Aorta (tissue), 5 donors: ENCODE data around the gene ACP6. TPM values are rescaled to one million over a fixed set of nuclear protein-coding genes. Genes with fewer than 3 reads are reported as not detected.

Experiments used
- ATAC-seq: fragments of 200-7000 bp; cut with Tn5 transposase; one replicate; pipeline ENCODE4 v1.9.1; 2022; ENCODE audit warnings: moderate library complexity; ENCODE audit not compliant: low FRiP score
- DNase-seq, 2 donors: peaks; one replicate each; pipeline ENCODE4 v3.0.0-alpha.2; 2020
- H3K27ac ChIP-seq, 2 donors: one replicate each; pipeline ENCODE4 v1.5.1; 2013; ENCODE audit warnings: low read length in 2 of 2, mild to moderate bottlenecking in 2 of 2, moderate library complexity in 2 of 2, control low read depth in 1 of 2, inconsistent platforms in 1 of 2, low read depth in 1 of 2
- H3K27me3 ChIP-seq, 2 donors: one replicate each; pipeline ENCODE4 v1.6.1; 2013; ENCODE audit warnings: control low read depth in 1 of 2, low read length in 1 of 2, mild to moderate bottlenecking in 1 of 2, moderate library complexity in 1 of 2; ENCODE audit not compliant: insufficient read depth in 2 of 2, control insufficient read depth in 1 of 2
- H3K36me3 ChIP-seq, 2 donors: one replicate each; pipeline ENCODE4 v1.6.1; 2013; ENCODE audit warnings: control low read depth in 1 of 2, low read length in 1 of 2, mild to moderate bottlenecking in 1 of 2; ENCODE audit not compliant: insufficient read depth in 2 of 2, control insufficient read depth in 1 of 2
- H3K4me1 ChIP-seq, 2 donors: one replicate each; pipeline ENCODE4 v1.6.1; 2013; ENCODE audit warnings: low read length in 2 of 2, control low read depth in 1 of 2, mild to moderate bottlenecking in 1 of 2, moderate library complexity in 1 of 2; ENCODE audit not compliant: insufficient read depth in 2 of 2, control insufficient read depth in 1 of 2
- H3K4me3 ChIP-seq, 2 donors: one replicate each; pipeline ENCODE4 v1.5.1; 2013; ENCODE audit warnings: low read length in 2 of 2, control low read depth in 1 of 2, mild to moderate bottlenecking in 1 of 2
- H3K9me3 ChIP-seq: one replicate; pipeline ENCODE4 v1.6.1; 2013; ENCODE audit warnings: mild to moderate bottlenecking, low read length; ENCODE audit not compliant: control insufficient read depth
- WGBS, 2 donors: extraction: QIAGEN DNeasy Blood & Tissue Kit; methylation state at CpG; one replicate each; pipeline ENCODE4 v1.1.7; 2013; 5-methylcytosine and 5-hydroxymethylcytosine counted together
- intact Hi-C, 2 donors: fragments of 100-400 bp; cut with DNase I; formaldehyde crosslinking; loops; one replicate each; pipeline versions ENCODE4 v1.14.2 to v1.15.0; 2022
- polyA plus RNA-seq, 2 donors: library from polyadenylated mRNA; stranded (reverse); fragments of 200-250 nt; gene quantifications; one replicate each; pipeline ENCODE4 v1.2.3, GENCODE V29; 2013
- total RNA-seq, 2 donors: library from RNA; stranded (reverse); fragmentation: NEBNext Ultra II Directional; extraction: Animal tissue kit (Norgen Biotek cat#: 25700); gene quantifications; one replicate each; pipeline ENCODE4 v1.2.1, GENCODE V29; 2021
- donor health status: healthy with polysubstance abuse.
- donor health status: Bipolar disorder and iron deficiency.
- donor health status: DM: no; HTN: no; CAD: no.
- donor health status: DM: no; HTN: no; CAD: no.
- donor health status: DM: yes; HTN: yes; CAD: no.

Gene ACP6
- total and polyA plus RNA-seq, 4 donors, result 5.9 to 24.0 (median 14.5) TPM

DNA sequence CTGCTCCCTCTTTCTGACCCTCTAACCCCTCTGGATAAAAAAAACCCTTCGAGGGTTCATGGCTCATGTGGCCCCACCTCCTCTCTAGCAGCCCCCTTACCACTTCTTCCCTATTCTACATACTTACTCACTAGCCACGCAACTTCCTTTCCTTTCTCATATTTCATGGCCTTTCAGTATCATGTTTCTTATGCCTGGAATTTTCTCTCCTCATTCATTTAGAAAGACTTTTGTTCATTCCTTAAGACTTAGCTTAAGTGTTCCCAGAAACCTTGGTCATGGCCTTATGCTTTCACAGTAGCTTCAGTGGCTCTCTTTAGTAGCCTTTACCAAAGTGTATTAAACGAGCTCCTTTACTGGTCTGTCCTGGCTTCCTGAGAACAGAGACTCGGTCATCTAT lies 6.1 kb downstream of the ACP6 start:
- no peak overlapping the region for H3K27ac ChIP-seq

GRCh38 chr1:147654511-147654910 lies 15.8 kb downstream of the ACP6 start:
- no peak overlapping the region for H3K4me3 ChIP-seq
- peaks cover 10 to 22% of the 10 kb centered on the region in 2 donors for H3K36me3 ChIP-seq
- no peaks in the 10 kb centered on the region for H3K4me1 ChIP-seq
- ATAC-seq (no peak), DNase-seq (no peak)
- no peaks in the 10 kb centered on the region for H3K27me3 ChIP-seq
- WGBS, 2 donors, result 94 to 97% methylated on average over 5 of the region's 5 CpGs
- H3K9me3 ChIP-seq, result no peaks in the 10 kb centered on the region
- H3K27ac ChIP-seq, result no peak overlapping the region
- intact Hi-C loops, result no loop called here

More for the DNA sequence above, 6.1 kb downstream of the ACP6 start:
- Histone ChIP-seq H3K27me3 (no peaks in the 10 kb centered on the region), H3K4me1 (no peaks in the 10 kb centered on the region), H3K9me3 (no peaks in the 10 kb centered on the region), H3K36me3 (no peaks in the 10 kb centered on the region), H3K4me3 (no peak overlapping the region)
- intact Hi-C loops, result no loop called here
- no peak for DNase-seq
- 88% methylated on average over 4 of the region's 4 CpGs for WGBS, 2 donors
- no peak for ATAC-seq

DNA sequence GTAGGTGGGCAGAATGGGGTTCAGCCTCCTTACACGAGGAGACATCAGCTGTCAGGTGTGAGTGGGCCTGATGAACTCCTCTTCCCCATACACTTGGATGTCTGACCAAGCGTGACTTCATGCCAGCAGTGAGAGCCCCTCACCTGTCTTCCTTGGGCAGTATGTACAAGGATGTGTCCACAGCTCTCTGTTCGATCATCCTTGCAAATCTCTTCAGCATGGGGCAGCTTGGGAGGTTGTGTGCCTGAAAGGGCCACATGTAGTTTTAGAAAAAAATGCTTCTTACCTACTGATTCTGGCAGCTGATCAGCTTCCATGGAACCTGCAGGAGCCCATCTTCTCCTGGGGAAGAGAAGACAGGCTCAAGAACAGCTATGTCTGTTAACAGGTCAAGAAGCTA lies 18.0 kb downstream of the ACP6 start:
- intact Hi-C loops, result no loop called here
- H3K4me3 ChIP-seq, result no peak overlapping the region
- DNase-seq, result no peak
- no peak for ATAC-seq
- no peak overlapping the region for H3K27ac ChIP-seq
- H3K9me3 ChIP-seq, result no peaks in the 10 kb centered on the region
- WGBS, 2 donors, result 92 to 93% methylated on average over 3 of the region's 3 CpGs
- no peaks in the 10 kb centered on the region for H3K27me3 ChIP-seq
- H3K4me1 ChIP-seq, result no peaks in the 10 kb centered on the region
- peaks cover 13 to 26% of the 10 kb centered on the region in 2 donors for H3K36me3 ChIP-seq

DNA sequence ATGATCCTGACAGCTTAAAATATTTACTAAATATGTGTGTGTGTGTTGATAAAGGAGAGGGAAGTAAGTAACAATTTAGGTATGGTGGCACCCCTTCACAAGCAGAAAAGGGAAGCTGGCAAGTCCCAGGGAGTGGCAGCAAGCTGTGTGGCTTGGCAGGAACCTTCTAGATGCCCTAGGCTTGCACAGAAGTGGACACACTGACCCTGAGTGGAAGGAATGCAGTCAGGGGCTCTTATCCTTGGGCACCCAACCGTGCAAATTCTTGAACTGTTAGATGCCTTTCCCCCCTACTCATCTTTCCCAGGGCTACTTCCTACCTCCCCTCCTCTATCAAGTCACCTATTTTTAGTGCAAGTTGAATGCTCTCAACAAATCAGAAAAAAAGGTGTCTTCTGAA lies 18.9 kb downstream of the ACP6 start:
- 25 to 35% methylated on average over 1 of the region's 1 CpG for WGBS, 2 donors
- ATAC-seq (no peak), DNase-seq (no peak)
- intact Hi-C loops, result no loop called here
- Histone ChIP-seq H3K9me3 (no peaks in the 10 kb centered on the region), H3K27me3 (no peaks in the 10 kb centered on the region), H3K4me3 (no peak overlapping the region), H3K27ac (no peak overlapping the region), H3K36me3 (peaks cover 16 to 26% of the 10 kb centered on the region in 2 donors), H3K4me1 (no peaks in the 10 kb centered on the region)

- 94 to 97% methylated on average over 2 of the region's 2 CpGs for WGBS, 2 donors
- DNase-seq, result no peak
- Histone ChIP-seq H3K27ac (no peak overlapping the region), H3K4me3 (no peak overlapping the region), H3K9me3 (no peaks in the 10 kb centered on the region), H3K36me3 (peaks cover 13 to 18% of the 10 kb centered on the region in 2 donors), H3K27me3 (no peaks in the 10 kb centered on the region), H3K4me1 (no peaks in the 10 kb centered on the region)
- intact Hi-C loops, result no loop called here
- ATAC-seq, result no peak
Observed at GRCh38 chr1:147648933-147649332, 21.4 kb downstream of the ACP6 start.

DNA sequence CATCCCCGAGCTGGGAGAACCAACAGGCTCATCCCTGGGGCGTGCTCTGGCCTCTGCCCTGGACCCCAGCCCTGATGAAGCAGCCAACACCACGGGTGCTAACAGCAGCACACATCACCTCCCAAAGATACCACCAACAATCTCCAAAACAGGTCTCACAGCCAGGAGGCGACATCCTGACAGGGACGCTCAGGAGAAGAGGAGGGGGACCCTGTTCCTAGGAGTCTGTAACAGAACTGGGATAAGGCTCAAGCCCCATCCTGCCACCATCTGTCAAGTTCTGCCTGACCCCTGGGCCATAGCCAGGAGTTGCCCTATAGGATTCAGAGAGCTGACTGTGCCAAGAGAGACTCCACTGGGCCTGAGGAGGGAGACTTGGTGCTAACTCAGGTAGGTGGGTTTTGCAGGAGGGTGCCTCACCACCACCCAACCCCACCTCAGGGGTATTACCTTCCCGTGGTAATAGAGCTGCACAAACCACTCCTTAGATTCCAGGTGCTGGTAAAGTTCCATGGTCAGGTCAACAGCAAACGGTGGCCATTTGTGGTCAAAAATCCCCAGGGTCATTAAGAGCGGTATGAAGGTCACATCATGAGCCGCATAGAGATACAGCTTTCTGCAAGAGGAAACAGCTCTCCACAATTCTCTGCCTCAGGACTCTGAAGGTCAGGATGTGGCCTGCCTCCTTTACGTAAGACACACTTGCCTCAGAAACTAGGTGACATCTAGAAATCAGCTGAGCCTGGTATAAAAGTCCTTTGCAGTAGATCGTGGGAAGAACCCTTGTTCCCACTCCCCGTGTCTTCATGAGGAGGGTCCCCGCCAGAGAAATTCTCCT lies 22.3 kb downstream of the ACP6 start:
- DNase-seq, result no peak
- intact Hi-C loops, result no loop called here
- Histone ChIP-seq H3K9me3 (no peaks in the 10 kb centered on the region), H3K27me3 (no peaks in the 10 kb centered on the region), H3K27ac (no peak overlapping the region), H3K36me3 (peaks cover 13 to 16% of the 10 kb centered on the region in 2 donors), H3K4me3 (no peak overlapping the region), H3K4me1 (no peaks in the 10 kb centered on the region)
- 87 to 89% methylated on average over 13 of the region's 13 CpGs for WGBS, 2 donors
- no peak for ATAC-seq

DNA sequence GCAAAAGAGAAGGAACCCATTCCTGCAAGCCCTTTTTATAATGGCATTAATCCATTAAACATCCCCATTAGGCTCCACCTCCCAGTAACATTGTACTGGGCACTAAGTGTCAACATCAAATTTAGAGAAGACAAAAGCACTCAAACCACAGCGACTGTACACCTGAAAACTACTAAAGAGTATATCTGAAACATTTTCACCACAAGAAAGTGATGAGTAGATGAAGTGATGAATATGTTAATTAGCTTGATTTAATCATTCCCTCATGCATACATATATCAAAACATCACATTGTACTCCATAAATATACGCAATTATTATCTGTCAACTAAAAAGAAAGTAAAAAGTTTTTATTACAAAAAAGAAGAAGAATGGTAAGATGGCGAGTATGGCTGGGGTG lies 26.4 kb downstream of the ACP6 start:
- Histone ChIP-seq H3K9me3 (no peaks in the 10 kb centered on the region), H3K4me3 (no peak overlapping the region), H3K4me1 (no peaks in the 10 kb centered on the region), H3K27ac (no peak overlapping the region), H3K27me3 (no peaks in the 10 kb centered on the region), H3K36me3 (peaks cover 6 to 8% of the 10 kb centered on the region in 2 donors)
- intact Hi-C loops, result no loop called here
- ATAC-seq (no peak), DNase-seq (no peak)
- WGBS, 2 donors, result 92 to 99% methylated on average over 3 of the region's 3 CpGs

GRCh38 chr1:147641695-147642592 lies 28.4 kb downstream of the ACP6 start:
- H3K27me3 ChIP-seq, result no peaks in the 10 kb centered on the region
- 64 to 68% methylated on average over 17 of the region's 17 CpGs for WGBS, 2 donors
- no peak overlapping the region for H3K27ac ChIP-seq
- no peak overlapping the region for H3K4me3 ChIP-seq
- no peaks in the 10 kb centered on the region for H3K9me3 ChIP-seq
- no peak for DNase-seq
- H3K36me3 ChIP-seq, result peaks cover 1 to 2% of the 10 kb centered on the region in 2 donors
- ATAC-seq, result peak; percentile 76
- intact Hi-C loops, result loop anchor here in 1 of 2 donors (1.0 kb wide), 1 partner anchor 147 kb away; no protein-coding TSS in a partner anchor
- no peaks in the 10 kb centered on the region for H3K4me1 ChIP-seq
